GM10248 (cell line): ENCODE measurements around the gene DOK5.

ENCODE experiments used
- CTCF ChIA-PET: fragments of 300-600 bp; sonication (Branson Sonifier 250); formaldehyde crosslinking; extraction: SDS; loops from one replicate; lab custom pipeline; 2021; ENCODE audit warnings: antibody characterized with exemption; lab: Yijun Ruan, JAX
- POLR2A ChIA-PET: fragments of 350-650 bp; sonication (Branson Sonifier 250); formaldehyde crosslinking; extraction: SDS; loops from one replicate; lab custom pipeline; 2020; ENCODE audit warnings: antibody characterized with exemption; lab: Yijun Ruan, JAX
- DNase-seq: peaks from one replicate; pipeline ENCODE4 v3.0.0; 2012; ENCODE audit errors: extremely low spot score
- CTCF ChIP-seq: IDR thresholded peaks from 2 replicates; pipeline ENCODE4 v1.5.1; 2012; ENCODE audit warnings: mild to moderate bottlenecking, low read depth; ENCODE audit errors: extremely low read depth, missing control alignments, control extremely low read depth

DOK5 gene

GRCh38 chr20:54654450-54654849, 179.1 kb downstream of the DOK5 start:
- CTCF ChIA-PET: no interaction called here
- POLR2A ChIA-PET: no interaction called here
- no peak for TF ChIP-seq CTCF
- DNase-seq: no peak

GRCh38 chr20:54657268-54657826, 182.0 kb downstream of the DOK5 start:
- TF ChIP-seq CTCF: no peak
- CTCF ChIA-PET: interaction anchor here (0.7 to 2.6 kb wide), 4 partner anchors 10 to 409 kb away, joined by 3 to 9 read pairs (median 6); no protein-coding TSS in a partner anchor
- no peak for DNase-seq
- POLR2A ChIA-PET: no interaction called here

- ChIA-PET CTCF (interaction anchor here (1.2 to 2.6 kb wide), 4 partner anchors 8 to 22 kb away, joined by 4 to 9 read pairs (median 8); no protein-coding TSS in a partner anchor), POLR2A (no interaction called here)
- TF ChIP-seq CTCF: no peak
- no peak for DNase-seq
Measured at GRCh38 chr20:54658525-54658924, 183.1 kb downstream of the DOK5 start.

- TF ChIP-seq CTCF: no peak
- no peak for DNase-seq
- POLR2A ChIA-PET: no interaction called here
- CTCF ChIA-PET: interaction anchor here (1.6 kb wide), 1 partner anchor 11 kb away, joined by 4 read pairs; no protein-coding TSS in a partner anchor
Measured at GRCh38 chr20:54661265-54661664, 185.9 kb downstream of the DOK5 start.

- no peak for TF ChIP-seq CTCF
- ChIA-PET CTCF (interaction anchor here (0.9 to 1.6 kb wide), 5 partner anchors 12 to 559 kb away, joined by 3 to 4 read pairs (median 4); no protein-coding TSS in a partner anchor), POLR2A (no interaction called here)
- DNase-seq: no peak
Measured at GRCh38 chr20:54661880-54662465, 186.6 kb downstream of the DOK5 start.

GRCh38 chr20:54665812-54666211, 190.4 kb downstream of the DOK5 start:
- ChIA-PET CTCF (interaction anchor here (0.8 kb wide), 1 partner anchor 14 kb away, joined by 3 read pairs; no protein-coding TSS in a partner anchor), POLR2A (no interaction called here)
- TF ChIP-seq CTCF: no peak

More at GRCh38 chr20:54665812-54666211, 190.4 kb downstream of the DOK5 start:
- no peak for DNase-seq
